Upper lobe of left lung (tissue), 6 donors: ENCODE results near the gene GNL3. TPM values are rescaled to one million over a fixed set of nuclear protein-coding genes. Genes with fewer than 3 reads are reported as not detected.
A peak's percentile ranks its signal among the peaks of the same experiment; 100 is the strongest.

Experiments
- ATAC-seq, 2 donors: fragments of 200-7000 bp; cut with Tn5 transposase; one replicate each; pipeline ENCODE4 v1.9.1; 2022; ENCODE audit warnings: mild to moderate bottlenecking in 2 of 2, moderate library complexity in 2 of 2; ENCODE audit not compliant: low FRiP score in 2 of 2
- DNase-seq, 2 donors: peaks; one replicate each; pipeline ENCODE4 v3.0.0-alpha.2; 2019 to 2020
- H3K27ac ChIP-seq, 4 donors: fragments of 200-600 bp; sonication (generic); one replicate each; pipeline ENCODE4 v1.5.1; 2016 to 2019
- H3K27me3 ChIP-seq, 4 donors: fragments of 200-600 bp; sonication (generic); one replicate each; pipeline ENCODE4 v1.5.1; 2017 to 2019
- H3K36me3 ChIP-seq, 4 donors: fragments of 200-600 bp; sonication (generic); one replicate each; pipeline ENCODE4 v1.5.1; 2016 to 2019
- H3K4me1 ChIP-seq, 4 donors: fragments of 200-600 bp; sonication (generic); one replicate each; pipeline ENCODE4 v1.5.1; 2018 to 2019
- H3K4me3 ChIP-seq, 4 donors: fragments of 200-600 bp; sonication (generic); one replicate each; pipeline ENCODE4 v1.5.1; 2017 to 2019; ENCODE audit warnings: mild to moderate bottlenecking in 2 of 4, moderate library complexity in 1 of 4
- H3K9me3 ChIP-seq, 4 donors: fragments of 200-600 bp; sonication (generic); one replicate each; pipeline ENCODE4 v1.5.1; 2018 to 2019
- CTCF ChIP-seq, 6 experiments: fragments of 450-650 bp in 4 of 6; fragments of 200-600 bp in 2 of 6; sonication (generic) in 2 of 6; IDR thresholded peaks; one replicate each; pipeline ENCODE4 v1.5.1; 2016 to 2019; ENCODE audit warnings: antibody characterized with exemption in 6 of 6
- EP300 ChIP-seq, 4 donors: sonication (generic); formaldehyde crosslinking; IDR thresholded peaks; one replicate each; pipeline ENCODE4 v1.5.1; 2017; ENCODE audit warnings: antibody characterized with exemption in 4 of 4, control low read depth in 2 of 4
- POLR2A ChIP-seq, 4 donors: fragments of 450-650 bp; IDR thresholded peaks; one replicate each; pipeline ENCODE4 v1.5.1; 2016 to 2017; ENCODE audit warnings: antibody characterized with exemption in 4 of 4, mild to moderate bottlenecking in 2 of 4
- POLR2AphosphoS5 ChIP-seq, 2 donors: sonication (generic); formaldehyde crosslinking; IDR thresholded peaks; one replicate each; pipeline ENCODE4 v1.5.1; 2017; ENCODE audit warnings: antibody characterized with exemption in 2 of 2
- WGBS, 2 donors: methylation state at CpG; one replicate each; pipeline ENCODE4 v1.1.5; 2017 to 2018; 5-methylcytosine and 5-hydroxymethylcytosine counted together
- small RNA-seq, 4 donors: library from RNA; depleted of rRNA; stranded (forward); fragments of <200 nt; gene quantifications; one replicate each; pipeline ENCODE3, GENCODE V24; 2016
- total RNA-seq, 6 donors: library from RNA; depleted of rRNA in 4 of 6; stranded (reverse); fragments of >200 nt in 4 of 6; gene quantifications; one replicate each; pipeline versions ENCODE4 v1.1.0 to v1.2.1, GENCODE V29; 2016 to 2021
- donor health status: DM: no; HTN: no; CAD: no; lungs with moderate emphysema.
- donor health status: DM: no; HTN: yes; CAD: no; lungs with severe emphysema.

Gene GNL3
- total RNA-seq, 6 donors from 2014 or later = 12.0 to 93.3 (median 44.1) TPM

DNA sequence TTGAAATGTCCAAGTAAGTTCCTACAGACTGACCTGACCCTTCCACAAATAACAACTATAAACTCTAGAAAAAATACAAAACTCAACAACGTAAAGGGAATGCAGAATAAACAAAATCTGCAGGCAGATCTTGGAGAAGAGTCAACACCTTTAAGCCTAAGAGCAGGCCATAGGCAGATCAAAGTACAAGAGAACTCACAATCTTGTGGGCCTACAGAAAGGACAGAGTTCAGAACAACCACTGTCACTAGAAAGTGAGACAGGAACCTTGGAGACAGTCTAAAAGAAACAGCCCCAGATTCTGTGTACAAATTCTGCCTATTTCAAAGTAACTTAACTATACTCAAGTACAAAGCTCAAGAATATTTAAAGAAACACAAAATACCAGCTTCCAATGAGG is 53.9 kb downstream of the GNL3 start:
- Histone ChIP-seq H3K36me3 (peaks cover 26 to 96% (median 60%) of the 10 kb centered on the region in 4 donors), H3K27me3 (no peaks in the 10 kb centered on the region), H3K4me1 (no peaks in the 10 kb centered on the region), H3K27ac (no peak overlapping the region), H3K9me3 (no peaks in the 10 kb centered on the region), H3K4me3 (no peak overlapping the region)
- WGBS, 2 donors = 67 to 80% methylated on average over 1 of the region's 1 CpG
- ATAC-seq (no peak), DNase-seq (no peak)
- TF ChIP-seq EP300 (IDR thresholded peaks at IDR 0.05) = no peak
- TF ChIP-seq POLR2A (IDR thresholded peaks at IDR 0.05) = no peak
- TF ChIP-seq POLR2AphosphoS5 (IDR thresholded peaks at IDR 0.05) = no peak
- TF ChIP-seq CTCF (IDR thresholded peaks at IDR 0.05) = no peak

- H3K4me3 ChIP-seq = no peak overlapping the region
- H3K9me3 ChIP-seq = no peaks in the 10 kb centered on the region
- no peak overlapping the region for H3K27ac ChIP-seq
- no peaks in the 10 kb centered on the region for H3K4me1 ChIP-seq
- WGBS, 2 donors = 78 to 80% methylated on average over 3 of the region's 3 CpGs
- H3K36me3 ChIP-seq = peaks cover 37 to 99% (median 71%) of the 10 kb centered on the region in 4 donors
- DNase-seq = no peak
- peak in 1 of 2 donors; percentile 52 for ATAC-seq
- no peaks in the 10 kb centered on the region for H3K27me3 ChIP-seq
- TF ChIP-seq EP300 (IDR thresholded peaks at IDR 0.05) (no peak), CTCF (IDR thresholded peaks at IDR 0.05) (peak in 5 of 6 experiments; percentile 25 to 46 (median 40))
Measured at GRCh38 chr3:52742418-52743041, 56.7 kb downstream of the GNL3 start.

GRCh38 chr3:52743152-52743551 is 57.3 kb downstream of the GNL3 start:
- TF ChIP-seq EP300 (IDR thresholded peaks at IDR 0.05) (no peak), POLR2AphosphoS5 (IDR thresholded peaks at IDR 0.05) (no peak), POLR2A (IDR thresholded peaks at IDR 0.05) (no peak), CTCF (IDR thresholded peaks at IDR 0.05) (no peak)

DNA sequence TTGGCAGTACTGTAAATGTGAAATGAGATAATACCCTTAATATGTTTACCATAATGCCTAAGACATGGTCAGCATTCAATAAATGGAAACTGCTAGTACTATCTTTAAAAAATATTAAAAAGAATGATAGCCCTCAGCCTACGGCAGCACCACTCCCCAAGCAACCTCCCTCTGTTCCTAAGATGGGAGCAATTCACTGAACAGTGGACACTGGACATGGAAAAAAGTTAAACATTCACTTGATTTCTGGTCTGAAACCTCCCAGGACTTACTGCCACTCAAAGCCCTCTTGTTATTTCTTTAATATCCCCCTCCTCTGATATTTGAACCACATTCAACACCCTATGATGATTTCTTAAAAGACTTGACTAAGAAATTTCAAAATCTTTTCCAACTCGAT is 57.9 kb downstream of the GNL3 start:
- H3K4me1 ChIP-seq = no peaks in the 10 kb centered on the region
- DNase-seq (no peak), ATAC-seq (no peak)
- WGBS, 2 donors = 92 to 93% methylated on average over 2 of the region's 2 CpGs
- peaks cover 37 to 99% (median 69%) of the 10 kb centered on the region in 4 donors for H3K36me3 ChIP-seq
- H3K27ac ChIP-seq = no peak overlapping the region
- TF ChIP-seq POLR2AphosphoS5 (IDR thresholded peaks at IDR 0.05) = no peak
- TF ChIP-seq EP300 (IDR thresholded peaks at IDR 0.05) = no peak
- H3K9me3 ChIP-seq = no peaks in the 10 kb centered on the region
- no peaks in the 10 kb centered on the region for H3K27me3 ChIP-seq
- H3K4me3 ChIP-seq = no peak overlapping the region

More at GRCh38 chr3:52743152-52743551, 57.3 kb downstream of the GNL3 start:
- H3K4me1 ChIP-seq = no peaks in the 10 kb centered on the region
- H3K9me3 ChIP-seq = no peaks in the 10 kb centered on the region
- no peaks in the 10 kb centered on the region for H3K27me3 ChIP-seq
- ATAC-seq (no peak), DNase-seq (no peak)
- 90 to 93% methylated on average over 5 of the region's 5 CpGs for WGBS, 2 donors
- no peak overlapping the region for H3K4me3 ChIP-seq
- no peak overlapping the region for H3K27ac ChIP-seq
- peaks cover 37 to 99% (median 68%) of the 10 kb centered on the region in 4 donors for H3K36me3 ChIP-seq

Small RNAs within 50 kb of the gene (small RNA-seq; reads per million reads assigned to genes)
- gene AC006254.2 (0 reads per million in 4 donors), gene RF00569 (4,718 to 8,104 (median 6,381) reads per million in 4 donors), gene RF01183 (0 reads per million in 4 donors), gene SNORD19 (0 to 0.11 (median 0) reads per million in 4 donors), gene SNORD19B (0 reads per million in 4 donors), gene SNORD69 (2,076 to 2,620 (median 2,371) reads per million in 4 donors)

Other genes starting within 250 kb of the GNL3 start
- 10 to 100 TPM in 5 of 6 donors, 1 to 10 TPM in 1; 5.1 to 69.0 (median 20.7) TPM for gene SEMA3G, start 240.9 kb upstream of the GNL3 start, total RNA-seq
- 100 to 1,000 TPM in 4 of 6 donors, 10 to 100 TPM in 2; 28.3 to 196 (median 122) TPM for gene TNNC1, start 232.0 kb upstream of the GNL3 start, total RNA-seq
- gene NISCH, start 230.4 kb upstream of the GNL3 start, total RNA-seq = 100 to 1,000 TPM in 2 of 6 donors, 10 to 100 TPM in 4; 60.7 to 288 (median 83.0) TPM
- gene STAB1, start 190.7 kb upstream of the GNL3 start, total RNA-seq = 100 to 1,000 TPM in 4 of 6 donors, 10 to 100 TPM in 2; 42.9 to 259 (median 125) TPM
- 100 to 1,000 TPM in 1 of 6 donors, 10 to 100 TPM in 5; 27.3 to 113 (median 46.2) TPM for gene NT5DC2, start 152.2 kb upstream of the GNL3 start, total RNA-seq
- gene UQCC5, start 149.4 kb upstream of the GNL3 start, total RNA-seq = 10 to 100 TPM in 2 of 6 donors, 1 to 10 TPM in 4; 2.0 to 43.0 (median 3.0) TPM
- gene PBRM1, start 119 bp upstream of the GNL3 start, total RNA-seq = 100 to 1,000 TPM in 1 of 6 donors, 10 to 100 TPM in 5; 60.9 to 151 (median 81.6) TPM
- 10 to 100 TPM; 29.3 to 70.2 (median 38.6) TPM for gene GLT8D1, start 19.8 kb downstream of the GNL3 start, total RNA-seq
- 10 to 100 TPM; 13.6 to 92.4 (median 77.6) TPM for gene SPCS1, start 20.1 kb downstream of the GNL3 start, total RNA-seq
- 10 to 100 TPM; 17.8 to 28.6 (median 24.2) TPM for gene NEK4, start 84.9 kb downstream of the GNL3 start, total RNA-seq
- under 1 TPM in 2 of 6 donors, not detected in 4; 0.40 to 0.54 TPM for gene ITIH1, start 91.6 kb downstream of the GNL3 start, total RNA-seq
- 10 to 100 TPM in 2 of 6 donors, 1 to 10 TPM in 4; 2.1 to 13.5 (median 7.0) TPM for gene ITIH3, start 108.8 kb downstream of the GNL3 start, total RNA-seq
- 100 to 1,000 TPM in 1 of 6 donors, 10 to 100 TPM in 4, 1 to 10 TPM in 1; 9.9 to 102 (median 21.8) TPM for gene ITIH4, start 144.6 kb downstream of the GNL3 start, total RNA-seq
- 10 to 100 TPM in 2 of 6 donors, 1 to 10 TPM in 4; 1.2 to 62.9 (median 6.5) TPM for gene MUSTN1, start 149.0 kb downstream of the GNL3 start, total RNA-seq
- 10 to 100 TPM; 39.7 to 87.0 (median 44.9) TPM for gene STIMATE, start 211.5 kb downstream of the GNL3 start, total RNA-seq